Stimulated activated CD4-positive, alpha-beta T cell treated with anti-CD3 and anti-CD28 coated beads, Interleukin-4, amount 100 ng/mL, for 24 hours (primary cell): ENCODE data around the gene PAX1.
A peak's percentile ranks its signal among the peaks of the same experiment; 100 is the strongest.

Experiments
- DNase-seq: peaks from one replicate; pipeline ENCODE4 v3.0.0-alpha.2; 2020

The PAX1 gene

GRCh38 chr20:21705575-21706260 lies at the start of gene PAX1:
PAX1 (plus strand) TSS chr20:21705664; CDS start chr20:21705713, 49 bp downstream.
- DNase-seq, result no peak

- DNase-seq, result no peak
These were observed 49.0 kb upstream of the PAX1 start for GRCh38 chr20:21656308-21657067.

GRCh38 chr20:21661488-21662055 lies 43.9 kb upstream of the PAX1 start:
- no peak for DNase-seq

GRCh38 chr20:21663465-21663864 lies 42.0 kb upstream of the PAX1 start:
- DNase-seq, result no peak

GRCh38 chr20:21665687-21666446 lies 39.6 kb upstream of the PAX1 start:
- DNase-seq, result no peak

GRCh38 chr20:21670126-21670525 lies 35.3 kb upstream of the PAX1 start:
- DNase-seq, result no peak

- DNase-seq, result no peak
These were observed 34.5 kb upstream of the PAX1 start for GRCh38 chr20:21670981-21671380.

- DNase-seq, result no peak
These were observed 28.2 kb upstream of the PAX1 start for GRCh38 chr20:21677261-21677660.

GRCh38 chr20:21677781-21678180 lies 27.7 kb upstream of the PAX1 start:
- DNase-seq, result no peak

- no peak for DNase-seq
These were observed 24.1 kb upstream of the PAX1 start for GRCh38 chr20:21681234-21681921.

GRCh38 chr20:21681922-21682318 lies 23.5 kb upstream of the PAX1 start:
- DNase-seq, result no peak

GRCh38 chr20:21682521-21682954 lies 22.9 kb upstream of the PAX1 start:
- no peak for DNase-seq

GRCh38 chr20:21684671-21685070 lies 20.8 kb upstream of the PAX1 start:
- DNase-seq, result no peak

- DNase-seq, result no peak
These were observed 19.5 kb upstream of the PAX1 start for GRCh38 chr20:21685981-21686380.

GRCh38 chr20:21693322-21693721 lies 12.1 kb upstream of the PAX1 start:
- no peak for DNase-seq

- DNase-seq, result no peak
These were observed 6.8 kb upstream of the PAX1 start for GRCh38 chr20:21698494-21699215.

GRCh38 chr20:21699216-21699508 lies 6.3 kb upstream of the PAX1 start:
- no peak for DNase-seq

GRCh38 chr20:21701171-21701876 lies 4.1 kb upstream of the PAX1 start:
- no peak for DNase-seq

GRCh38 chr20:21702016-21702415 lies 3.4 kb upstream of the PAX1 start:
- no peak for DNase-seq

GRCh38 chr20:21702553-21703470 lies 2.7 kb upstream of the PAX1 start:
- DNase-seq, result peak; percentile 9
